DND-41 (cell line): ENCODE data around the gene SURF2.

Experiments
- CTCF ChIP-seq: IDR thresholded peaks from 2 replicates; pipeline ENCODE4 v1.5.1; 2012; ENCODE audit warnings: borderline replicate concordance, low read length, moderate library complexity, mild to moderate bottlenecking; ENCODE audit not compliant: poor library complexity, severe bottlenecking; ENCODE audit errors: extremely low read depth
- EZH2 ChIP-seq: IDR thresholded peaks from 3 replicates; pipeline ENCODE4 v1.6.1; 2012; ENCODE audit warnings: borderline replicate concordance, low read depth, mild to moderate bottlenecking, moderate library complexity, low read length, inconsistent platforms; ENCODE audit not compliant: severe bottlenecking

DNA sequence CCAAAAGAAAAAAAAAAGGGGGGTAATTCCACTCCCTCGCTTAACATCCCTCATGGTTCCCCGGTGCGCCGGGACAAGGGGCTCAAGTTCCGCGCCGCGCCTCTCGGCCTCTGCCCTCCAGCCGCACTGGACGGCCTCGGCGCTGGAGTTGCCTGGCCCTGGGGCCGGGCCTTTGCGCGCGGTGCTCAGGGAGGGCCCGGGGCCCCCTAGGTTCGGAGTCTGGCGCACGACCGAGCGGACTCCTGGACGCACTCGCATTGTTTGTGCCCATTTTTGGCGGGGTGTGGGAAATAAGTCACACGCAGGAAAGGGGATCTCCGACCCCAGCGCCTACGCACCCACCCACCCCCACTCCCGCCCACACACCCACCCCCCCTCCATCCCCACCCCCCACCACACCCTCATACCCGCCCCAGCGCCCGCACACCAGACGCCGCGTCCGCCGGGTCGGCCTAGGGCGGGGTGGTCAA, 8.8 kb upstream of the SURF2 start:
- TF ChIP-seq CTCF = no peak
- TF ChIP-seq EZH2 = no peak
